GM23338 (cell line): ENCODE results near the gene GNAS. TPM values are rescaled to one million over a fixed set of nuclear protein-coding genes. Genes with fewer than 3 reads are reported as not detected.

Experiments
- ATAC-seq: fragments of 200-7000 bp; cut with Tn5 transposase; 3 replicates; pipeline ENCODE4 v1.9.1; 2020
- DNase-seq: peaks from one replicate; pipeline ENCODE4 v3.0.0-alpha.2; 2015; ENCODE audit warnings: low spot score
- H2AFZ ChIP-seq: fragments of 200-600 bp; sonication (generic); 2 replicates; pipeline ENCODE4 v1.8.0; 2016; ENCODE audit warnings: antibody characterized with exemption, mild to moderate bottlenecking, moderate library complexity
- H3F3A ChIP-seq: fragments of 200-600 bp; sonication (generic); replicated peaks from 2 replicates; pipeline ENCODE4 v1.8.0; 2017; ENCODE audit warnings: antibody characterized with exemption, mixed run types, low read depth
- H3K27ac ChIP-seq: fragments of 200-600 bp; sonication (generic); 2 replicates; pipeline ENCODE4 v1.6.1; 2016; ENCODE audit warnings: low read depth
- H3K27me3 ChIP-seq: fragments of 200-600 bp; sonication (generic); 2 replicates; pipeline ENCODE4 v1.8.0; 2016; ENCODE audit warnings: mild to moderate bottlenecking, mixed run types, moderate library complexity; ENCODE audit not compliant: insufficient read depth
- H3K36me3 ChIP-seq: fragments of 200-600 bp; sonication (generic); 2 replicates; pipeline ENCODE4 v1.8.0; 2016; ENCODE audit warnings: mild to moderate bottlenecking; ENCODE audit not compliant: insufficient read depth
- H3K4me1 ChIP-seq: fragments of 200-600 bp; sonication (generic); 2 replicates; pipeline ENCODE4 v1.8.0; 2016; ENCODE audit warnings: mild to moderate bottlenecking, moderate library complexity; ENCODE audit not compliant: insufficient read depth
- H3K4me2 ChIP-seq: fragments of 200-600 bp; sonication (generic); 2 replicates; pipeline ENCODE4 v1.7.1; 2017; ENCODE audit warnings: mixed run types
- H3K4me3 ChIP-seq: fragments of 200-600 bp; sonication (generic); 2 replicates; pipeline ENCODE4 v1.6.1; 2016; ENCODE audit warnings: mixed run types
- H3K79me2 ChIP-seq: fragments of 200-600 bp; sonication (generic); replicated peaks from 2 replicates; pipeline ENCODE4 v1.8.0; 2017; ENCODE audit warnings: mild to moderate bottlenecking; ENCODE audit not compliant: insufficient read depth
- H3K9me2 ChIP-seq: fragments of 200-600 bp; sonication (generic); 2 replicates; pipeline ENCODE4 v1.8.0; 2017; ENCODE audit not compliant: insufficient read depth
- H4K20me1 ChIP-seq: fragments of 200-600 bp; sonication (generic); replicated peaks from 2 replicates; pipeline ENCODE4 v1.8.0; 2017; ENCODE audit warnings: mild to moderate bottlenecking; ENCODE audit not compliant: insufficient read depth
- H3K27ac Mint-ChIP-seq: 2 replicates; pipeline ENCODE4 v1.8.0; 2020; ENCODE audit warnings: inconsistent platforms, mild to moderate bottlenecking, moderate library complexity, mixed read lengths
- H3K27me3 Mint-ChIP-seq: 3 replicates; pipeline ENCODE4 v1.8.0; 2022; ENCODE audit warnings: low read depth, mild to moderate bottlenecking, moderate library complexity, mixed read lengths, inconsistent platforms; ENCODE audit not compliant: insufficient read depth, poor library complexity
- H3K36me3 Mint-ChIP-seq: 3 replicates; pipeline ENCODE4 v1.8.0; 2021; ENCODE audit warnings: low read depth, mild to moderate bottlenecking, inconsistent platforms, moderate library complexity, mixed read lengths
- H3K4me1 Mint-ChIP-seq: 3 replicates; pipeline ENCODE4 v1.8.0; 2020; ENCODE audit warnings: mild to moderate bottlenecking, inconsistent platforms, mixed read lengths
- H3K4me3 Mint-ChIP-seq: 3 replicates; pipeline ENCODE4 v1.8.0; 2021; ENCODE audit warnings: moderate library complexity, mild to moderate bottlenecking, inconsistent platforms, mixed read lengths
- H3K9me3 Mint-ChIP-seq: 3 replicates; pipeline ENCODE4 v1.8.0; 2020; ENCODE audit warnings: moderate library complexity, mild to moderate bottlenecking, inconsistent platforms, mixed read lengths
- CREB1 ChIP-seq: fragments of 250-450 bp; sonication (Bioruptor Pico); IDR thresholded peaks from 2 replicates; pipeline ENCODE4 v1.5.0; 2020; ENCODE audit warnings: low read depth, mild to moderate bottlenecking, moderate library complexity
- CTCF ChIP-seq, 2 experiments: fragments of 200-600 bp in 1 of 2; sonication (generic) in 1 of 2; conservative IDR thresholded peaks; 2 replicates each; pipeline versions ENCODE4 v1.5.1 to v1.6.1; 2016 to 2017; ENCODE audit warnings: antibody characterized with exemption in 2 of 2, low read depth in 2 of 2, mild to moderate bottlenecking in 2 of 2, moderate library complexity in 1 of 2
- ETS1 ChIP-seq: IDR thresholded peaks from 2 replicates; pipeline ENCODE4 v1.6.1; 2016; ENCODE audit warnings: antibody characterized with exemption
- EZH2 ChIP-seq: fragments of 200-600 bp; sonication (generic); IDR thresholded peaks from one replicate; pipeline ENCODE4 v1.8.0; 2017; ENCODE audit warnings: antibody characterized with exemption, mild to moderate bottlenecking, low read depth; ENCODE audit not compliant: unreplicated experiment
- EZH2phosphoT487 ChIP-seq: fragments of 200-600 bp; sonication (generic); IDR thresholded peaks from one replicate; pipeline ENCODE4 v1.8.1; 2018; ENCODE audit warnings: antibody characterized with exemption; ENCODE audit not compliant: unreplicated experiment
- JUNB ChIP-seq: IDR thresholded peaks from one replicate; pipeline ENCODE4 v1.6.1; 2016; ENCODE audit warnings: antibody characterized with exemption; ENCODE audit not compliant: unreplicated experiment
- POLR2AphosphoS5 ChIP-seq: IDR thresholded peaks from 2 replicates; pipeline ENCODE4 v1.6.1; 2016; ENCODE audit warnings: antibody characterized with exemption, low read depth
- REST ChIP-seq: IDR thresholded peaks from one replicate; pipeline ENCODE4 v1.6.1; 2018; ENCODE audit warnings: antibody characterized with exemption; ENCODE audit not compliant: unreplicated experiment
- ZNF114 ChIP-seq: fragments of 250-450 bp; sonication (Bioruptor Pico); IDR thresholded peaks from 2 replicates; pipeline ENCODE4 v1.5.0; 2020; ENCODE audit warnings: mild to moderate bottlenecking, moderate library complexity
- ZNF331 ChIP-seq: fragments of 250-450 bp; sonication (Bioruptor Pico); IDR thresholded peaks from 2 replicates; pipeline ENCODE4 v1.5.0; 2020; ENCODE audit warnings: low read depth, mild to moderate bottlenecking, moderate library complexity
- polyA plus RNA-seq: library from polyadenylated mRNA; unstranded; fragments of >200 nt; fragmentation: Nextera tagmentation; extraction: Ambion mirVana; gene quantifications from 2 replicates; pipeline ENCODE4 v1.2.1, GENCODE V29; 2016
- total RNA-seq: library from RNA; depleted of rRNA; stranded (reverse); fragments of >200 nt; shearing (Covaris generic); gene quantifications from 2 replicates; pipeline ENCODE4 v1.2.3, GENCODE V29; 2014
- TF ChIP-seq, protein P1 (sequence below): fragments of 250-450 bp; sonication (Bioruptor Pico); IDR thresholded peaks from 2 replicates; pipeline ENCODE4 v1.5.0; 2020; ENCODE audit warnings: mild to moderate bottlenecking, moderate library complexity

Gene GNAS
- total and polyA plus RNA-seq, 2 experiments from 2014 or later: 917 to 1,042 TPM

- 0 out of 2 replicates have a peak, but pooled peaks cover 9% of the 10 kb centered on the region for H3K9me2 ChIP-seq
- TF ChIP-seq EZH2phosphoT487 (no peak), CREB1 (CRISPR knock-in tag) (no peak), CTCF (conservative IDR thresholded peaks at IDR 0.05; ENCODE audit: low read depth in 2 of 2) (no peak), EZH2 (no peak), REST (no peak), POLR2AphosphoS5 (no peak), ETS1 (no peak), ZNF331 (CRISPR knock-in tag) (no peak), JUNB (no peak), ZNF114 (no peak)
- TF ChIP-seq, protein P1, sequence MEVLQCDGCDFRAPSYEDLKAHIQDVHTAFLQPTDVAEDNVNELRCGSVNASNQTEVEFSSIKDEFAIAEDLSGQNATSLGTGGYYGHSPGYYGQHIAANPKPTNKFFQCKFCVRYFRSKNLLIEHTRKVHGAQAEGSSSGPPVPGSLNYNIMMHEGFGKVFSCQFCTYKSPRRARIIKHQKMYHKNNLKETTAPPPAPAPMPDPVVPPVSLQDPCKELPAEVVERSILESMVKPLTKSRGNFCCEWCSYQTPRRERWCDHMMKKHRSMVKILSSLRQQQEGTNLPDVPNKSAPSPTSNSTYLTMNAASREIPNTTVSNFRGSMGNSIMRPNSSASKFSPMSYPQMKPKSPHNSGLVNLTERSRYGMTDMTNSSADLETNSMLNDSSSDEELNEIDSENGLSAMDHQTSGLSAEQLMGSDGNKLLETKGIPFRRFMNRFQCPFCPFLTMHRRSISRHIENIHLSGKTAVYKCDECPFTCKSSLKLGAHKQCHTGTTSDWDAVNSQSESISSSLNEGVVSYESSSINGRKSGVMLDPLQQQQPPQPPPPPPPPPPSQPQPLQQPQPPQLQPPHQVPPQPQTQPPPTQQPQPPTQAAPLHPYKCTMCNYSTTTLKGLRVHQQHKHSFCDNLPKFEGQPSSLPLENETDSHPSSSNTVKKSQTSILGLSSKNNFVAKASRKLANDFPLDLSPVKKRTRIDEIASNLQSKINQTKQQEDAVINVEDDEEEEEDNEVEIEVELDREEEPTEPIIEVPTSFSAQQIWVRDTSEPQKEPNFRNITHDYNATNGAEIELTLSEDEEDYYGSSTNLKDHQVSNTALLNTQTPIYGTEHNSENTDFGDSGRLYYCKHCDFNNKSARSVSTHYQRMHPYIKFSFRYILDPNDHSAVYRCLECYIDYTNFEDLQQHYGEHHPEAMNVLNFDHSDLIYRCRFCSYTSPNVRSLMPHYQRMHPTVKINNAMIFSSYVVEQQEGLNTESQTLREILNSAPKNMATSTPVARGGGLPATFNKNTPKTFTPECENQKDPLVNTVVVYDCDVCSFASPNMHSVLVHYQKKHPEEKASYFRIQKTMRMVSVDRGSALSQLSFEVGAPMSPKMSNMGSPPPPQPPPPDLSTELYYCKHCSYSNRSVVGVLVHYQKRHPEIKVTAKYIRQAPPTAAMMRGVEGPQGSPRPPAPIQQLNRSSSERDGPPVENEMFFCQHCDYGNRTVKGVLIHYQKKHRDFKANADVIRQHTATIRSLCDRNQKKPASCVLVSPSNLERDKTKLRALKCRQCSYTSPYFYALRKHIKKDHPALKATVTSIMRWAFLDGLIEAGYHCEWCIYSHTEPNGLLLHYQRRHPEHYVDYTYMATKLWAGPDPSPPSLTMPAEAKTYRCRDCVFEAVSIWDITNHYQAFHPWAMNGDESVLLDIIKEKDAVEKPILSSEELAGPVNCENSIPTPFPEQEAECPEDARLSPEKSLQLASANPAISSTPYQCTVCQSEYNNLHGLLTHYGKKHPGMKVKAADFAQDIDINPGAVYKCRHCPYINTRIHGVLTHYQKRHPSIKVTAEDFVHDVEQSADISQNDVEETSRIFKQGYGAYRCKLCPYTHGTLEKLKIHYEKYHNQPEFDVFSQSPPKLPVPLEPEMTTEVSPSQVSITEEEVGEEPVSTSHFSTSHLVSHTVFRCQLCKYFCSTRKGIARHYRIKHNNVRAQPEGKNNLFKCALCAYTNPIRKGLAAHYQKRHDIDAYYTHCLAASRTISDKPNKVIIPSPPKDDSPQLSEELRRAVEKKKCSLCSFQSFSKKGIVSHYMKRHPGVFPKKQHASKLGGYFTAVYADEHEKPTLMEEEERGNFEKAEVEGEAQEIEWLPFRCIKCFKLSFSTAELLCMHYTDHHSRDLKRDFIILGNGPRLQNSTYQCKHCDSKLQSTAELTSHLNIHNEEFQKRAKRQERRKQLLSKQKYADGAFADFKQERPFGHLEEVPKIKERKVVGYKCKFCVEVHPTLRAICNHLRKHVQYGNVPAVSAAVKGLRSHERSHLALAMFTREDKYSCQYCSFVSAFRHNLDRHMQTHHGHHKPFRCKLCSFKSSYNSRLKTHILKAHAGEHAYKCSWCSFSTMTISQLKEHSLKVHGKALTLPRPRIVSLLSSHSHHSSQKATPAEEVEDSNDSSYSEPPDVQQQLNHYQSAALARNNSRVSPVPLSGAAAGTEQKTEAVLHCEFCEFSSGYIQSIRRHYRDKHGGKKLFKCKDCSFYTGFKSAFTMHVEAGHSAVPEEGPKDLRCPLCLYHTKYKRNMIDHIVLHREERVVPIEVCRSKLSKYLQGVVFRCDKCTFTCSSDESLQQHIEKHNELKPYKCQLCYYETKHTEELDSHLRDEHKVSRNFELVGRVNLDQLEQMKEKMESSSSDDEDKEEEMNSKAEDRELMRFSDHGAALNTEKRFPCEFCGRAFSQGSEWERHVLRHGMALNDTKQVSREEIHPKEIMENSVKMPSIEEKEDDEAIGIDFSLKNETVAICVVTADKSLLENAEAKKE (CRISPR knock-in tag): no peak
- peaks cover 19% of the 10 kb centered on the region for H3K36me3 ChIP-seq
- no peak overlapping the region for H3K4me2 ChIP-seq
- Mint-ChIP-seq H3K27me3 (peaks cover 3% of the 10 kb centered on the region), H3K4me1 (peaks cover 10% of the 10 kb centered on the region; the same call in 2 of the 3 replicates), H3K4me3 (no peak overlapping the region), H3K9me3 (no peaks in the 10 kb centered on the region), H3K27ac (no peak overlapping the region), H3K36me3 (peaks cover 76% of the 10 kb centered on the region)
- H3F3A ChIP-seq: 0 out of 2 replicates have a peak, but pooled peaks cover 4% of the 10 kb centered on the region
- no peak overlapping the region for H2AFZ ChIP-seq
- no peak overlapping the region for H3K4me3 ChIP-seq
- no peaks in the 10 kb centered on the region for H3K27me3 ChIP-seq
- DNase-seq (no peak), ATAC-seq (no peak)
- H3K79me2 ChIP-seq: peaks cover 88% of the 10 kb centered on the region
- H3K27ac ChIP-seq: no peak overlapping the region
- H3K4me1 ChIP-seq: peaks cover 3% of the 10 kb centered on the region; the same call in 1 of the 2 replicates
- peaks cover 38% of the 10 kb centered on the region for H4K20me1 ChIP-seq
Observed at GRCh38 chr20:58829531-58829941, 23.0 kb upstream of the GNAS start.
